DMS 273 (cell line): ENCODE data around the gene HOXA10.

Source experiments
- DNase-seq: peaks from one replicate; lab custom pipeline; 2025; ENCODE audit not compliant: unreplicated experiment; lab: John Stamatoyannopoulos, UW

Gene HOXA10

GRCh38 chr7:27191833-27192545 lies 17.9 kb upstream of the HOXA10 start:
- DNase-seq, result no peak

GRCh38 chr7:27191161-27191731 lies 17.1 kb upstream of the HOXA10 start:
- DNase-seq, result no peak

- DNase-seq, result peak; percentile 84
These were observed 16.1 kb upstream of the HOXA10 start for GRCh38 chr7:27189997-27190748.

- DNase-seq, result no peak
These were observed 15.3 kb upstream of the HOXA10 start for GRCh38 chr7:27189295-27189996.

GRCh38 chr7:27188386-27189294 lies 14.5 kb upstream of the HOXA10 start:
- DNase-seq, result no peak

GRCh38 chr7:27187475-27188385 lies 13.6 kb upstream of the HOXA10 start:
- DNase-seq, result no peak

- DNase-seq, result no peak
These were observed 12.8 kb upstream of the HOXA10 start for GRCh38 chr7:27186668-27187474.

- no peak for DNase-seq
These were observed 11.9 kb upstream of the HOXA10 start for GRCh38 chr7:27185854-27186667.

- DNase-seq, result peak; percentile 57
These were observed 11.1 kb upstream of the HOXA10 start, which contains the start of gene HOXA11 for GRCh38 chr7:27185013-27185853. TSS of gene HOXA11 (minus strand) at chr7:27185232. CDS start at chr7:27185144, 88 bp downstream.

- DNase-seq, result peak; percentile 82
These were observed 10.4 kb upstream of the HOXA10 start for GRCh38 chr7:27184337-27185012.

GRCh38 chr7:27183682-27184336 lies 9.7 kb upstream of the HOXA10 start:
- peak; percentile 74 for DNase-seq

- DNase-seq, result no peak
These were observed 9.0 kb upstream of the HOXA10 start for GRCh38 chr7:27182861-27183681.

GRCh38 chr7:27182285-27182841 lies 8.2 kb upstream of the HOXA10 start:
- DNase-seq, result no peak

- DNase-seq, result no peak
These were observed 7.7 kb upstream of the HOXA10 start for GRCh38 chr7:27181795-27182275.
